Fibroblast of pulmonary artery (primary cell): ENCODE measurements around the gene CTSW.
A peak's percentile ranks its signal among the peaks of the same experiment; 100 is the strongest.
"Not testable (repeated sequence)": the region's sequence is repeated elsewhere in the genome, so short reads cannot be mapped to it uniquely, and the experiment has no call there.

Experiments
- DNase-seq: peaks from one replicate; pipeline ENCODE4 v3.0.0-alpha.2; 2010; ENCODE audit warnings: low read depth
- H3K4me3 ChIP-seq: replicated peaks from 2 replicates; pipeline ENCODE4 v1.5.1; 2011; ENCODE audit warnings: low read depth, mild to moderate bottlenecking, control low read depth, low read length, moderate library complexity
- CTCF ChIP-seq: IDR thresholded peaks from 2 replicates; pipeline ENCODE4 v1.5.1; 2011; ENCODE audit warnings: mild to moderate bottlenecking, control low read depth, low read length, inconsistent platforms; ENCODE audit errors: missing control alignments

Gene CTSW

DNA sequence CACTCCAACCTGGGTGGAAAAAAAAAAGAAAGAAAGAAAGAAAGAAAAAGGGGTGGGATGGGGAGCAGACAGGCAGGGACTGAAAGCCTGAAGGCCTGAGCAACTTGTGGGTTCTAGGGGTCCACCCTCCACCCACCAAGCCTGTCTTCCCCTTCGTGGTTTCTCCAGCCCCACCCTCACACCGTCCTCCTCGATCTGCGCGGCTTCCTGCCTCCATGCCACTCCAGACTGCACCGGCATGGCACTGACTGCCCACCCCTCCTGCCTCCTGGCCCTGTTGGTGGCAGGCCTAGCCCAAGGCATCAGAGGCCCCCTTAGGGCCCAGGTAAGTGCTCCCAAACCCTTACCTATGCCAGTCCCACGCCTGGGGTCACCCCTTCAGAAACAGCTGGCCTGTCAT is at the start of gene CTSW:
CTSW (plus strand) TSS at position 221 of the 400 bp plus-strand sequence; CDS start at position 239, 18 bp downstream.
- H3K4me3 ChIP-seq = no peak within 1 kb of the TSS
- DNase-seq = no peak
- TF ChIP-seq CTCF = no peak

- DNase-seq, H3K4me3 ChIP-seq: not testable (repeated sequence)
Measured at GRCh38 chr11:65832231-65832630, 47.4 kb upstream of the CTSW start.

- peak; percentile 94 for DNase-seq
- peak within 1 kb of the TSS; percentile 80 for H3K4me3 ChIP-seq
- no peak for TF ChIP-seq CTCF
Measured at GRCh38 chr11:65833297-65834030, 46.2 kb upstream of the CTSW start, which contains the start of gene SNX32. Gene SNX32 (plus strand): TSS chr11:65833963. CDS start chr11:65834066, 103 bp downstream.

DNA sequence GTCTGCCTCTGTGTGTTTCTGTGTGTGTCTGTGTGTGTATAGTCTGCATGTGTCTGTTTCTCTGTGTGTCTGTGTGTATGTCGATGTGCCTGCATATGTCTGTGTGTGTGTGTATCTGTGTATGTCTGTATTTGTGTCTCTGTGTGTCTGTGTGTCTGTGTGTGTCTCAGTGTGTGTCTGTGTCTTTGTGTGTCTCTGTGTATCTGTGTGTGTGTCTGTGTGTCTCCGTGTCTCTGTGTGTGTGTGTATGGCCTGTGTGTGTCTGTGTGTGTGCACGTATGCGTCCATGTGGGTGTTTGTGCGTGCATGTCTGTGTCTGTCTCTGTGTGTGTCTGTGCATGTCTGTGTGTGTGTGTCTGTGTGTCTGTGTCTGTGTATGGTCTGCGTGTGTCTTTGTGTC is 45.4 kb upstream of the CTSW start:
- no peak for TF ChIP-seq CTCF
- H3K4me3 ChIP-seq = peak overlapping the region; percentile 80
- DNase-seq = no peak

DNA sequence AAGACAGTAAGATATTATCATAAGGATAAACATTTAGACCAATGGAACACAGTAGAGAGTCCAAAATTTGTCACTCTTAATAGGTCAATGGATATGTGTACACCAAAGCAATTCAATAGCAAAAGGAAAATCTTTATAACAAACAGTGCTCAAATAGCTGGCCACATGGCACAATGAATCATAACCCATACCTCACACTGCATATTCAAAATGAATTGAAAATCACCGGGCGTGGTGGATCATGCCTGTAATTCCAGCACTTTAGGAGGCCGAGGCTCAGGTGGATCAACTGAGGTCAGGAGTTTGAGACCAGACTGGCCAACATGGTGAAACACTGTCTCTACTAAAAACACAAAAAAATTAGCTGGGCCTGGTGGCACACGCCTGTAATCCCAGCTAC is 37.5 kb upstream of the CTSW start:
- no peak overlapping the region for H3K4me3 ChIP-seq
- DNase-seq = no peak
- no peak for TF ChIP-seq CTCF

GRCh38 chr11:65843811-65844210 is 35.8 kb upstream of the CTSW start:
- no peak for DNase-seq
- no peak for TF ChIP-seq CTCF
- H3K4me3 ChIP-seq = no peak overlapping the region

DNA sequence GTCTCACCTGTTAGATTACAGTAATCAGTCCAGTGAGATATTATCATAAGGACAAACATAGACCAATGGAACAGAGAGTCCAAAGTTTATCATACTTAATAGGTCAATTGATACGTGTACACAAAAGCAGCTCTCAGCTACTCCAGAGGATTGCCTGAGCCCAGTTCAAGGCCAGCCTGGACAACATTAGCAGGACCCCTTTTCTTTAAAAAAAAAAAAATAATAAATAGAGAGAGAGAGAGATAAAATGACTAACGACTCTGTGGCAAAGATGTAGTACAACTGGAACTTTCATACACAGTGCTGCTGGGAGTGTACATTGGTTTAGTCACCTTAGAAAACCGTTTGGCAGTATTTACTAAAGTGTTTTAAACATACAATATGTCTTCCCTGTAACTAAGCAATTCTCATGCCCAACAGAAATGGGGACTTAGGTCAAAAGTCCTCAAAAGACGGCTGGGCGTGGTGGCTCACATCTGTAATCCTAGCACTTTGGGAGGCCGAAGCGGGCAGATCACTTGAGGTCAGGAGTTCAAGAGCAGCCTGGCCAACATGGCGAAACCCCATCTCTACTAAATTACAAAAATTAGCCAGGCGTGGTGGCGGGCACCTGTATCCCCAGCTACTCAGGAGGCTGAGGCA is 35.3 kb upstream of the CTSW start:
- H3K4me3 ChIP-seq = no peak overlapping the region
- DNase-seq = no peak
- no peak for TF ChIP-seq CTCF
